ENCODE data around the gene CYP4F11. TPM values are rescaled to one million over a fixed set of nuclear protein-coding genes. Genes with fewer than 3 reads are reported as not detected.
"Not testable (repeated sequence)": the region's sequence is repeated elsewhere in the genome, so short reads cannot be mapped to it uniquely, and the experiment has no call there.

The CYP4F11 gene
- total RNA-seq, 1 donor from 2014 or later, result 0.38 TPM

DNA sequence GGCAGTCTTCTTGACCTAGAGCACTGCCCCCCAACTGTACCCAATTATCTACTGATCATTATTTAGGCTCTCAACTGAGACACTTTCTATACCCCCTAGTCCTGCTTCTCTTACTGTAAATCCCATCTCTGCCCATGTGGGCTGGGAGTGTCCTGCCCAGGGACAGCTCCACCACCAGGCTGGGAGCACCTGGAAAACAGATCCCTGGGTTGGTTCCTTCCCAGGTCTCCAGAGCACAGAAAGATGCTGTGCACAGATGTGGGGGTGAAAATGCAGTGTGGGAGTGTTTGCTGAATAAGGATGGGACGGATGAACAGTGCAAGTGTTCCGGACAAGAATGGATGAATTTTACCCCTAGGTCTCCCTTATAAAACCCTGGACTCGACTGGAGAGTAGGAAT lies 49.2 kb downstream of the CYP4F11 start:
- Histone ChIP-seq H3K4me3 (ENCODE audit: low read depth, low read length) (no peak overlapping the region), H3K27me3 (ENCODE audit: control insufficient read depth, insufficient read depth, low read length) (no peaks in the 10 kb centered on the region), H3K36me3 (ENCODE audit: control insufficient read depth, insufficient read depth, low read length) (no peaks in the 10 kb centered on the region)
- no peak for DNase-seq (ENCODE audit: low read depth)
- TF ChIP-seq, protein P1, sequence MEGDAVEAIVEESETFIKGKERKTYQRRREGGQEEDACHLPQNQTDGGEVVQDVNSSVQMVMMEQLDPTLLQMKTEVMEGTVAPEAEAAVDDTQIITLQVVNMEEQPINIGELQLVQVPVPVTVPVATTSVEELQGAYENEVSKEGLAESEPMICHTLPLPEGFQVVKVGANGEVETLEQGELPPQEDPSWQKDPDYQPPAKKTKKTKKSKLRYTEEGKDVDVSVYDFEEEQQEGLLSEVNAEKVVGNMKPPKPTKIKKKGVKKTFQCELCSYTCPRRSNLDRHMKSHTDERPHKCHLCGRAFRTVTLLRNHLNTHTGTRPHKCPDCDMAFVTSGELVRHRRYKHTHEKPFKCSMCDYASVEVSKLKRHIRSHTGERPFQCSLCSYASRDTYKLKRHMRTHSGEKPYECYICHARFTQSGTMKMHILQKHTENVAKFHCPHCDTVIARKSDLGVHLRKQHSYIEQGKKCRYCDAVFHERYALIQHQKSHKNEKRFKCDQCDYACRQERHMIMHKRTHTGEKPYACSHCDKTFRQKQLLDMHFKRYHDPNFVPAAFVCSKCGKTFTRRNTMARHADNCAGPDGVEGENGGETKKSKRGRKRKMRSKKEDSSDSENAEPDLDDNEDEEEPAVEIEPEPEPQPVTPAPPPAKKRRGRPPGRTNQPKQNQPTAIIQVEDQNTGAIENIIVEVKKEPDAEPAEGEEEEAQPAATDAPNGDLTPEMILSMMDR (IDR thresholded peaks at IDR 0.05; ENCODE audit: insufficient read depth, low read length, poor library complexity, severe bottlenecking), result no peak

DNA sequence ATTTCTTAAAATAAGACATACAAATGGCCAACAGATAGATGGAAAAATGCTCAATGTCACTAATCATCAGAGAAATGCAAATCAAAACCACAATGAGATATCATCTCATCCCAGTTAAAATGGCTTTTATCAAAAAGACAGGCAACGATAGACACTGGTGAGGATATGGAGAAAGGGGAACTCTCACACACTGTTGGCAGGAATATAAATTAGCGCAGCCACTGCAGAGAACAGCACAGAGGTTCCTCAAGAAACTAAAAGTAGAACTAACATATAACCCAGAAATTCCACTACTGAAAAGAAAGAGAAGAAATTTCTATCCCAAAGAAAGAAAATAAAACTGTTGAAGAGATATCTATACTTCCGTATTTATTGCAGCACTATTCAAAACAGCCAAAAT lies 51.0 kb downstream of the CYP4F11 start:
- DNase-seq (ENCODE audit: low read depth); H3K36me3 ChIP-seq (ENCODE audit: control insufficient read depth, insufficient read depth, low read length); H3K4me3 ChIP-seq (ENCODE audit: low read depth, low read length); H3K27me3 ChIP-seq (ENCODE audit: control insufficient read depth, insufficient read depth, low read length): not testable (repeated sequence)

DNA sequence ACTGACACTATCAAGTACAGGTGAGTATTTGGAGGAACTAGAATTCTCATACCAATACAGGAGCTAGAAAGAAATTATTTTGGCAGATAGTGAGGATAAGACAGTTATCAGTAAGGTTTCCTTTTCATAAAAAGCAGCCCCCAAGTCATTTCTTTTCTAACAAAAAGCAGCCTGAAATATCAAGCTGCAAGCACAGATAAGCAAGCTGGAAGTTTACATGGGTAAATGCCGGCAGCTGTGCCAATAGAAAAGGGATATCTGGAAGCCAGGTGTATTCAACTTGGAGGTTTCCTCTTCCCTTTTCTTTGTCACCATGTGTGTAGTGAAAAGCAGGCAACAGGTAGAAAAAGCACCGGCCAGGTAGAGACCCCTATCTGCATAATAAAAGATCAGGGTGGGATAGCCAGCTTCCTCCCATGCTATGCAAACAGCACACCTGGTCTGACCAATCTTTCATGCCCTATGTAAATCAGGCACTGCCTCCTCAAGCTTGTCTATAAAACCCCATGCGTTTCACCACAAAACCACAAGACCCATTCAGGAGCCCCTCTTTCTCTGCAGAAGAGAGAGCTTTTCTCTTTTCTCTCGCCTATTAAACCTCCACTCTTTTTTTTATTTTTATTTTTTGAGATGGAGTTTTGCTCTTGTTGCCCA lies 59.4 kb downstream of the CYP4F11 start:
- DNase-seq (ENCODE audit: low read depth), result no peak
- TF ChIP-seq, protein P1 (IDR thresholded peaks at IDR 0.05; ENCODE audit: insufficient read depth, low read length, poor library complexity, severe bottlenecking), result no peak
- no peak overlapping the region for H3K4me3 ChIP-seq (ENCODE audit: low read depth, low read length)
- H3K27me3 ChIP-seq (ENCODE audit: control insufficient read depth, insufficient read depth, low read length), result no peaks in the 10 kb centered on the region
- no peaks in the 10 kb centered on the region for H3K36me3 ChIP-seq (ENCODE audit: control insufficient read depth, insufficient read depth, low read length)

DNA sequence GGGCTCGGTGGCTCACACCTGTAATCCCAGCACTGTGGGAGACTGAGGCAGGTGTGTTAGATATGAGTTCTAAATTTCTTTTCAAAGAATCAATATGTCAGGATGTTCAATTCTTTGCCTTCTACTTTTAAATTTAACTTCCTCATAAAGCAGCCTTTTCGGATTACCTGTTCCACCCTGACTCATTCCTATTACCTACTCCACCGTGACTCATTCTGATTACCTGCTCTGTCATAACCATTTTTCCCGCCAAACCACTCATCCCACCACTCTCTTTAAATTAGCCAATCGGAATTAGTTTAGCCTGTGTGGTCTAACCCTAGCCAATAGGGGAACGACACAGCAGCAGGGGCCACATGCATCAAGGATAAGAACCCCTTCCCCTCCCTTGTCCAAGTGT lies 60.6 kb downstream of the CYP4F11 start:
- not testable (repeated sequence) for H3K36me3 ChIP-seq (ENCODE audit: control insufficient read depth, insufficient read depth, low read length); H3K4me3 ChIP-seq (ENCODE audit: low read depth, low read length); H3K27me3 ChIP-seq (ENCODE audit: control insufficient read depth, insufficient read depth, low read length); DNase-seq (ENCODE audit: low read depth)

DNA sequence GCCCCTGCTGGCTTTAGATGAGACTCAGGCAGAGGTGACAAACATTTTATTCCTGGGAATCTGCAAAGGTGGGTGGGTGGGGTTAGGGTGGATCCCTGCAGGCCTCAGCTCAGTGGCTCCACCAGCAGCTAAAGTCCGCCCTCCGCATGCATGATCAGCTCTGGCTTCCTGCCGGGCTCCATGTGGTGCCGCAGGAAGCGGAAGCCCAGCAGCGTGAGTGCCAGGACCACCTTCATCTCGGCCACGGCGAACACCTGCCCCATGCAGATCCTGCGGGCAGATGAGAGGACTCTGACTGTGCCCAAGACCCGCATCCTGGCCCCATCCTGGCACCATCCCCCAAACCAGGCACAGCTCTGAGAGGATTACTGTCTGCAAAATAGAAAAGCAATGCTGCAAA lies 62.8 kb downstream of the CYP4F11 start:
- H3K27me3 ChIP-seq (ENCODE audit: control insufficient read depth, insufficient read depth, low read length), result no peaks in the 10 kb centered on the region
- no peak for DNase-seq (ENCODE audit: low read depth)
- TF ChIP-seq, protein P1 (IDR thresholded peaks at IDR 0.05; ENCODE audit: insufficient read depth, low read length, poor library complexity, severe bottlenecking), result no peak
- no peaks in the 10 kb centered on the region for H3K36me3 ChIP-seq (ENCODE audit: control insufficient read depth, insufficient read depth, low read length)
- H3K4me3 ChIP-seq (ENCODE audit: low read depth, low read length), result no peak overlapping the region

DNA sequence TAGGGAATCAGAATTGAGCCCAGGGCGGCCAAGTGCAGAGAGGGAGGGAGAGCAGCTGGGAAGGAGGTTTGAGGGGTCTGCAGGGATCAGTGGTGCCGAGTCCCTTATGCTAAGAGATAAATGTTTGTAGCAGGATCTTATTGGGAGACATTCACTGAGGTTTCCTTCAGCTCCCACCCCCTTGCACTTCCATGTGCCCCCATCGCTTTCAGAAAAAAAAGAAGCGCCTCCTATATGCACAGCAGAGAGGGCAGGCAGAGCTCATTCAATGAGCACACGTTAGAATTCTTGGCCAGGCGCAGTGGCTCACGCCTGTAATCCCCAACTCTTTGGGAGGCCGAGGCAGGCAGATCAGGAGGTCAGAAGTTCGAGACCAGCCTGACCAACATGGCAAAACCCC lies 64.5 kb downstream of the CYP4F11 start:
- no peak for DNase-seq (ENCODE audit: low read depth)
- H3K27me3 ChIP-seq (ENCODE audit: control insufficient read depth, insufficient read depth, low read length), result no peaks in the 10 kb centered on the region
- no peak overlapping the region for H3K4me3 ChIP-seq (ENCODE audit: low read depth, low read length)
- no peaks in the 10 kb centered on the region for H3K36me3 ChIP-seq (ENCODE audit: control insufficient read depth, insufficient read depth, low read length)
- TF ChIP-seq, protein P1 (IDR thresholded peaks at IDR 0.05; ENCODE audit: insufficient read depth, low read length, poor library complexity, severe bottlenecking), result no peak

DNA sequence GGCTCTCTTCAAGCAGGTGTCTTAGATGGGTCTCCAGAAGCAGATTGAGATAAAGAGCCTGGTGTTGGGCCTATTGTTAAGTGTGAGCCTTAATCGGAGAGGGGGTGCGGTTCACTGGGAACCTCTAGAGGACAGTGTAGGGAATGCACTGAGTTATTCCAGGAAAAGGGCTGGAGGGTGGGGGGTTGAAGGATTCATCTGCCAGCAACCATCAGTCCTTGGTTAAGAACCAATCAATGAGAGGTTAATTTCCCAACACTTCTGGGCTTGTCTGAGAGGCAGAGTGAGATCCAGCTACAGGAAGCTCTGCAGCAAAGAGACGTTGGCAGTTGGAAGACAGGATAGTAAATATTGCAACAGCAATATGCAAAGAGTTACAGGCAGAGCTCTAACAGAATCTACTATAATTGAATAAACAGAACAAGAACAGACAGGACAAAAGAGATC lies 65.2 kb downstream of the CYP4F11 start:
- DNase-seq (ENCODE audit: low read depth), result no peak
- Histone ChIP-seq H3K4me3 (ENCODE audit: low read depth, low read length) (no peak overlapping the region), H3K27me3 (ENCODE audit: control insufficient read depth, insufficient read depth, low read length) (no peaks in the 10 kb centered on the region), H3K36me3 (ENCODE audit: control insufficient read depth, insufficient read depth, low read length) (no peaks in the 10 kb centered on the region)
- TF ChIP-seq, protein P1 (IDR thresholded peaks at IDR 0.05; ENCODE audit: insufficient read depth, low read length, poor library complexity, severe bottlenecking), result peak; percentile 77
